HepG2 (cell line): ENCODE data around the gene LCA5. TPM values are rescaled to one million over a fixed set of nuclear protein-coding genes. Genes with fewer than 3 reads are reported as not detected.

Source experiments
- ETV6 ChIP-seq: sonication (generic); formaldehyde crosslinking; conservative IDR thresholded peaks from 2 replicates; pipeline ENCODE4 v1.4.0; 2020; ENCODE audit warnings: missing genetic modification reagents
- HNF4G ChIP-seq, 2 experiments: sonication (generic) in 1 of 2; formaldehyde crosslinking in 1 of 2; IDR thresholded peaks; 2 replicates each; pipeline versions ENCODE4 v1.4.0 to v1.6.1; 2011 to 2020; ENCODE audit warnings: borderline replicate concordance in 2 of 2, low read depth in 2 of 2, mild to moderate bottlenecking in 2 of 2, low read length in 1 of 2, missing genetic modification reagents in 1 of 2, moderate library complexity in 1 of 2
- PHF8 ChIP-seq: sonication (generic); formaldehyde crosslinking; IDR thresholded peaks from 2 replicates; pipeline ENCODE4 v1.5.0; 2020; ENCODE audit warnings: missing genetic modification reagents
- RAD21 ChIP-seq: fragments of 450-650 bp; formaldehyde crosslinking; IDR thresholded peaks from 2 replicates; pipeline ENCODE4 v1.5.0; 2020; ENCODE audit warnings: mild to moderate bottlenecking
- RBAK ChIP-seq: sonication (generic); formaldehyde crosslinking; IDR thresholded peaks from 2 replicates; pipeline ENCODE4 v1.5.1; 2020; ENCODE audit warnings: mild to moderate bottlenecking, missing genetic modification reagents
- TBX3 ChIP-seq: fragments of 450-650 bp; IDR thresholded peaks from 2 replicates; pipeline ENCODE4 v1.6.1; 2017; ENCODE audit warnings: antibody characterized with exemption, mild to moderate bottlenecking, inconsistent platforms, borderline replicate concordance
- ZFP82 ChIP-seq: sonication (generic); formaldehyde crosslinking; IDR thresholded peaks from 2 replicates; pipeline ENCODE4 v1.5.1; 2020; ENCODE audit warnings: mild to moderate bottlenecking, missing genetic modification reagents, borderline replicate concordance
- ZNF567 ChIP-seq: sonication (generic); formaldehyde crosslinking; IDR thresholded peaks from 2 replicates; pipeline ENCODE4 v1.8.1; 2023; ENCODE audit warnings: mild to moderate bottlenecking, missing genetic modification reagents, borderline replicate concordance
- ZNF605 ChIP-seq: sonication (generic); formaldehyde crosslinking; IDR thresholded peaks from 2 replicates; pipeline ENCODE4 v1.8.0; 2022; ENCODE audit warnings: mild to moderate bottlenecking, missing genetic modification reagents
- ZNF672 ChIP-seq: sonication (generic); formaldehyde crosslinking; IDR thresholded peaks from 2 replicates; pipeline ENCODE4 v1.8.1; 2022; ENCODE audit warnings: missing genetic modification reagents
- ZNF747 ChIP-seq: sonication (generic); formaldehyde crosslinking; IDR thresholded peaks from 2 replicates; pipeline ENCODE4 v1.8.1; 2023; ENCODE audit warnings: missing genetic modification reagents, mild to moderate bottlenecking, borderline replicate concordance
- ZNF776 ChIP-seq: sonication (generic); formaldehyde crosslinking; IDR thresholded peaks from 2 replicates; pipeline ENCODE4 v1.4.0; 2020; ENCODE audit warnings: mild to moderate bottlenecking, missing genetic modification reagents
- ZNF790 ChIP-seq: sonication (generic); formaldehyde crosslinking; IDR thresholded peaks from 2 replicates; pipeline ENCODE4 v1.8.0; 2022; ENCODE audit warnings: missing genetic modification reagents, mild to moderate bottlenecking, borderline replicate concordance
- polyA plus RNA-seq, 8 experiments: library from polyadenylated mRNA; depleted of rRNA in 3 of 8; stranded (reverse) in 7 of 8; unstranded in 1 of 8; fragments of >200 nt; fragmentation: Illumina TruSeq in 4 of 8; extraction: Trizol in 4 of 8; gene quantifications; 2 replicates each; pipeline versions ENCODE4 v1.2.1 to v1.2.3, GENCODE V29; 2011 to 2016; ENCODE audit warnings: low read depth in 4 of 8, missing spikeins in 1 of 8, mixed read lengths in 1 of 8; ENCODE audit not compliant: insufficient read depth in 1 of 8
- total RNA-seq, 5 experiments: library from RNA; depleted of rRNA; stranded (reverse); fragments of >200 nt; fragmentation: Illumina TruSeq; extraction: Trizol; gene quantifications; 2 replicates each; pipeline ENCODE4 v1.2.3, GENCODE V29; 2016; ENCODE audit warnings: low read depth in 1 of 5
- TF ChIP-seq, protein P1 (sequence below): sonication (generic); formaldehyde crosslinking; IDR thresholded peaks from 2 replicates; pipeline ENCODE4 v1.5.0; 2020; ENCODE audit warnings: mild to moderate bottlenecking, missing genetic modification reagents, borderline replicate concordance
- TF ChIP-seq, protein P2 (sequence below): IDR thresholded peaks from 2 replicates; pipeline ENCODE4 v1.6.1; 2016; ENCODE audit warnings: mild to moderate bottlenecking, missing biosample characterization, missing genetic modification reagents
- TF ChIP-seq, protein P3 (sequence below): IDR thresholded peaks from 2 replicates; pipeline ENCODE4 v1.6.1; 2012; ENCODE audit warnings: low read depth, low read length, improper control_type of control experiment
- TF ChIP-seq, protein P4 (sequence below): sonication (generic); formaldehyde crosslinking; IDR thresholded peaks from 2 replicates; pipeline ENCODE4 v1.8.1; 2023; ENCODE audit warnings: missing genetic modification reagents, inconsistent platforms, borderline replicate concordance
- TF ChIP-seq, protein P5 (sequence below): sonication (generic); formaldehyde crosslinking; IDR thresholded peaks from 2 replicates; pipeline ENCODE4 v1.8.0; 2022; ENCODE audit warnings: missing genetic modification reagents, mild to moderate bottlenecking, moderate library complexity, borderline replicate concordance
- TF ChIP-seq, protein P6 (sequence below): sonication (generic); formaldehyde crosslinking; IDR thresholded peaks from 2 replicates; pipeline ENCODE4 v1.4.0; 2020; ENCODE audit warnings: mild to moderate bottlenecking, missing genetic modification reagents
- TF ChIP-seq, protein P7 (sequence below): IDR thresholded peaks from 2 replicates; pipeline ENCODE4 v1.6.1; 2012; ENCODE audit warnings: inconsistent platforms

Gene LCA5
- total and polyA plus RNA-seq, 2 of the 13 experiments (the other 11 are each of a cell fraction or from before 2014, with no cell fraction given): 0.84 to 4.6 TPM

DNA sequence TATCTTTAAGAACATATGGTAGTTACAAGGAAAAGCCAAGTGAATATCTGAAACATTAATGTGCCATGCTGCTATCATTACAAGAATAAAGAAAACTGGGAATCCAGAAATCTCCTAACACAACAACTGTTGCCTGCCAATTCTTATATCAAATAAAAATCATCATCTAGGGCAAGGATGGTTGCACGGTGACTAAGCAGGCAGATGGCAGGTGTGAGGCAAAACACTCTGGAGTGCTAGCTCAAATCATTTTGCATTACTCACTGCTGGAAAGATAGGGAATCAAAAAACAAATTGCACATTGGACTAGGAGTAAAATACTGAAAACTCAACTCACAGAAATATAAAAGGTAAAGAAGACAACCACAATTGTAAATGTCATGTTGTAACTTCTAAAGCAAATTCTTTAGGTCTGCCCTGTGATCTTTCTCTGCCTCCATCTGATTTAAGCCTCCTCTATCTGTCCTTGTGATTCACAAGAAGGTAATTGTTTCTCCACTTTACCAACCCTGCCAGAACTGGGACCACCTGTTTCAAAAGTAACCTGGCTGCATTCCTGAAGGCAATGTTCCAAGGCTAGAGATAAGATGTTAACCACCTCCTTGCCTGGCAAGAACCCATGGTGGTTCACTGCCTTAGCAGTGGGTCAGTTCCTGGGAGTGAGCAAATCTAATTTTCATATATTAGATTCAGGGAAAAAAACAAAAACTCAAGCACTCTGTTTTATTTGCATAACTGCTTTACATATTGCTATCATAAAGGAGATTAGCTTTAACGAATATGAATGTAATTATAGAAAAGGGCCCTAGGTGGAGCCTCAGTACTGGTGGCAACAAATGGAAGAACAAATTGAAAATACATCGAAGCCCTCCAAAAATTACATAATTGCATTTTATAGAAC, 33.1 kb upstream of the LCA5 start (continued):
- TF ChIP-seq, protein P1, sequence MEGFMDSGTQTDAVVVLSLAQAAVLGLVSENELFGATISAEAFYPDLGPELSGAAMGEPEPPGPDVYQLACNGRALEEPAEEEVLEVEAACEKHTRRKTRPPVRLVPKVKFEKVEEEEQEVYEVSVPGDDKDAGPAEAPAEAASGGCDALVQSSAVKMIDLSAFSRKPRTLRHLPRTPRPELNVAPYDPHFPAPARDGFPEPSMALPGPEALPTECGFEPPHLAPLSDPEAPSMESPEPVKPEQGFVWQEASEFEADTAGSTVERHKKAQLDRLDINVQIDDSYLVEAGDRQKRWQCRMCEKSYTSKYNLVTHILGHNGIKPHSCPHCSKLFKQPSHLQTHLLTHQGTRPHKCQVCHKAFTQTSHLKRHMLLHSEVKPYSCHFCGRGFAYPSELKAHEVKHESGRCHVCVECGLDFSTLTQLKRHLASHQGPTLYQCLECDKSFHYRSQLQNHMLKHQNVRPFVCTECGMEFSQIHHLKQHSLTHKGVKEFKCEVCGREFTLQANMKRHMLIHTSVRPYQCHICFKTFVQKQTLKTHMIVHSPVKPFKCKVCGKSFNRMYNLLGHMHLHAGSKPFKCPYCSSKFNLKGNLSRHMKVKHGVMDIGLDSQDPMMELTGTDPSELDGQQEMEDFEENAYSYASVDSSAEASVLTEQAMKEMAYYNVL: no peak
- no peak for TF ChIP-seq PHF8
- no peak for TF ChIP-seq ZNF776 (CRISPR knock-in tag)
- no peak for TF ChIP-seq RBAK (CRISPR knock-in tag)
- TF ChIP-seq ETV6: no peak
- no peak for TF ChIP-seq ZNF790 (CRISPR knock-in tag)
- TF ChIP-seq, protein P2, sequence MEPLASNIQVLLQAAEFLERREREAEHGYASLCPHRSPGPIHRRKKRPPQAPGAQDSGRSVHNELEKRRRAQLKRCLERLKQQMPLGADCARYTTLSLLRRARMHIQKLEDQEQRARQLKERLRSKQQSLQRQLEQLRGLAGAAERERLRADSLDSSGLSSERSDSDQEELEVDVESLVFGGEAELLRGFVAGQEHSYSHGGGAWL (CRISPR knock-in tag): no peak
- TF ChIP-seq ZFP82 (CRISPR knock-in tag): no peak
- TF ChIP-seq, protein P3, sequence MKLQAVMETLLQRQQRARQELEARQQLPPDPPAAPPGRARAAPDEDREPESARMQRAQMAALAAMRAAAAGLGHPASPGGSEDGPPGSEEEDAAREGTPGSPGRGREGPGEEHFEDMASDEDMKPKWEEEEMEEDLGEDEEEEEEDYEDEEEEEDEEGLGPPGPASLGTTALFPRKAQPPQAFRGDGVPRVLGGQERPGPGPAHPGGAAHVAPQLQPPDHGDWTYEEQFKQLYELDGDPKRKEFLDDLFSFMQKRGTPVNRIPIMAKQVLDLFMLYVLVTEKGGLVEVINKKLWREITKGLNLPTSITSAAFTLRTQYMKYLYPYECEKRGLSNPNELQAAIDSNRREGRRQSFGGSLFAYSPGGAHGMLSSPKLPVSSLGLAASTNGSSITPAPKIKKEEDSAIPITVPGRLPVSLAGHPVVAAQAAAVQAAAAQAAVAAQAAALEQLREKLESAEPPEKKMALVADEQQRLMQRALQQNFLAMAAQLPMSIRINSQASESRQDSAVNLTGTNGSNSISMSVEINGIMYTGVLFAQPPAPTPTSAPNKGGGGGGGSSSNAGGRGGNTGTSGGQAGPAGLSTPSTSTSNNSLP: peak; percentile 81
- TF ChIP-seq, protein P4, sequence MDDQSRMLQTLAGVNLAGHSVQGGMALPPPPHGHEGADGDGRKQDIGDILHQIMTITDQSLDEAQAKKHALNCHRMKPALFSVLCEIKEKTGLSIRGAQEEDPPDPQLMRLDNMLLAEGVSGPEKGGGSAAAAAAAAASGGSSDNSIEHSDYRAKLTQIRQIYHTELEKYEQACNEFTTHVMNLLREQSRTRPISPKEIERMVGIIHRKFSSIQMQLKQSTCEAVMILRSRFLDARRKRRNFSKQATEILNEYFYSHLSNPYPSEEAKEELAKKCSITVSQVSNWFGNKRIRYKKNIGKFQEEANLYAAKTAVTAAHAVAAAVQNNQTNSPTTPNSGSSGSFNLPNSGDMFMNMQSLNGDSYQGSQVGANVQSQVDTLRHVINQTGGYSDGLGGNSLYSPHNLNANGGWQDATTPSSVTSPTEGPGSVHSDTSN (CRISPR knock-in tag): no peak
- TF ChIP-seq ZNF567 (CRISPR knock-in tag): no peak
- peak; percentile 78 for TF ChIP-seq RAD21 (CRISPR knock-in tag)
- TF ChIP-seq TBX3: no peak; the same call in 1 of the 2 replicates
- peak; percentile 23; the same call in 1 of the 2 replicates for TF ChIP-seq HNF4G (IDR thresholded peaks at IDR 0.05; ENCODE audit: borderline replicate concordance, low read depth, low read length)
- TF ChIP-seq HNF4G (CRISPR knock-in tag; IDR thresholded peaks at IDR 0.05; ENCODE audit: borderline replicate concordance, low read depth): no peak
- TF ChIP-seq, protein P5, sequence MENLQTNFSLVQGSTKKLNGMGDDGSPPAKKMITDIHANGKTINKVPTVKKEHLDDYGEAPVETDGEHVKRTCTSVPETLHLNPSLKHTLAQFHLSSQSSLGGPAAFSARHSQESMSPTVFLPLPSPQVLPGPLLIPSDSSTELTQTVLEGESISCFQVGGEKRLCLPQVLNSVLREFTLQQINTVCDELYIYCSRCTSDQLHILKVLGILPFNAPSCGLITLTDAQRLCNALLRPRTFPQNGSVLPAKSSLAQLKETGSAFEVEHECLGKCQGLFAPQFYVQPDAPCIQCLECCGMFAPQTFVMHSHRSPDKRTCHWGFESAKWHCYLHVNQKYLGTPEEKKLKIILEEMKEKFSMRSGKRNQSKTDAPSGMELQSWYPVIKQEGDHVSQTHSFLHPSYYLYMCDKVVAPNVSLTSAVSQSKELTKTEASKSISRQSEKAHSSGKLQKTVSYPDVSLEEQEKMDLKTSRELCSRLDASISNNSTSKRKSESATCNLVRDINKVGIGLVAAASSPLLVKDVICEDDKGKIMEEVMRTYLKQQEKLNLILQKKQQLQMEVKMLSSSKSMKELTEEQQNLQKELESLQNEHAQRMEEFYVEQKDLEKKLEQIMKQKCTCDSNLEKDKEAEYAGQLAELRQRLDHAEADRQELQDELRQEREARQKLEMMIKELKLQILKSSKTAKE (CRISPR knock-in tag): no peak
- no peak for TF ChIP-seq ZNF672 (CRISPR knock-in tag)
- no peak for TF ChIP-seq ZNF605 (CRISPR knock-in tag)
- TF ChIP-seq, protein P6, sequence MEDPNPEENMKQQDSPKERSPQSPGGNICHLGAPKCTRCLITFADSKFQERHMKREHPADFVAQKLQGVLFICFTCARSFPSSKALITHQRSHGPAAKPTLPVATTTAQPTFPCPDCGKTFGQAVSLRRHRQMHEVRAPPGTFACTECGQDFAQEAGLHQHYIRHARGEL (CRISPR knock-in tag): no peak
- no peak for TF ChIP-seq ZNF747 (CRISPR knock-in tag)
- TF ChIP-seq, protein P7, sequence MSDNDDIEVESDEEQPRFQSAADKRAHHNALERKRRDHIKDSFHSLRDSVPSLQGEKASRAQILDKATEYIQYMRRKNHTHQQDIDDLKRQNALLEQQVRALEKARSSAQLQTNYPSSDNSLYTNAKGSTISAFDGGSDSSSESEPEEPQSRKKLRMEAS: no peak
